H9 (cell line): ENCODE data around the gene KRT79. TPM values are rescaled to one million over a fixed set of nuclear protein-coding genes. Genes with fewer than 3 reads are reported as not detected.

Source experiments
- DNase-seq: peaks from one replicate; pipeline ENCODE4 v3.0.0-alpha.2; 2017
- H2AFZ ChIP-seq: one replicate; pipeline ENCODE4 v1.6.1; 2013; ENCODE audit warnings: mild to moderate bottlenecking, low read length, control low read depth, moderate library complexity
- H2AK5ac ChIP-seq: 2 replicates; pipeline ENCODE4 v1.6.1; 2013; ENCODE audit warnings: low read length, control low read depth, mixed read lengths; ENCODE audit not compliant: insufficient read length
- H2BK120ac ChIP-seq: one replicate; pipeline ENCODE4 v1.6.1; 2013; ENCODE audit warnings: low read depth, mild to moderate bottlenecking, low read length, control low read depth, inconsistent platforms; ENCODE audit not compliant: poor library complexity, severe bottlenecking
- H2BK12ac ChIP-seq: 2 replicates; pipeline ENCODE4 v1.6.1; 2013; ENCODE audit warnings: low read length, control low read depth, mixed read lengths, low read depth; ENCODE audit not compliant: insufficient read length
- H2BK15ac ChIP-seq: 2 replicates; pipeline ENCODE4 v1.6.1; 2013; ENCODE audit warnings: low read depth, low read length, control low read depth
- H2BK20ac ChIP-seq: one replicate; pipeline ENCODE4 v1.6.1; 2013; ENCODE audit warnings: low read depth, mild to moderate bottlenecking, low read length, control low read depth, inconsistent platforms; ENCODE audit not compliant: poor library complexity, severe bottlenecking
- H2BK5ac ChIP-seq: 2 replicates; pipeline ENCODE4 v1.6.1; 2013; ENCODE audit warnings: low read length, control low read depth, mixed read lengths; ENCODE audit not compliant: insufficient read length
- H3K14ac ChIP-seq: 2 replicates; pipeline ENCODE4 v1.6.1; 2013; ENCODE audit warnings: low read length, control low read depth; ENCODE audit not compliant: insufficient read depth
- H3K18ac ChIP-seq: 2 replicates; pipeline ENCODE4 v1.6.1; 2013; ENCODE audit warnings: low read depth, mild to moderate bottlenecking, mixed read lengths, low read length, control low read depth; ENCODE audit not compliant: insufficient read length
- H3K23ac ChIP-seq: 2 replicates; pipeline ENCODE4 v1.6.1; 2013; ENCODE audit warnings: low read length, control low read depth, mixed read lengths, low read depth; ENCODE audit not compliant: insufficient read length
- H3K23me2 ChIP-seq: 2 replicates; pipeline ENCODE4 v1.6.1; 2013; ENCODE audit warnings: low read depth, mild to moderate bottlenecking, mixed read lengths, low read length, control low read depth; ENCODE audit not compliant: insufficient read length, poor library complexity, severe bottlenecking
- H3K27ac ChIP-seq: 2 replicates; pipeline ENCODE4 v1.5.1; 2013; ENCODE audit warnings: low read length, control low read depth, mixed read lengths, low read depth; ENCODE audit not compliant: insufficient read length
- H3K27me3 ChIP-seq: 2 replicates; pipeline ENCODE4 v1.6.1; 2013; ENCODE audit warnings: low read length, control low read depth, inconsistent platforms; ENCODE audit not compliant: insufficient read depth
- H3K4ac ChIP-seq: 2 replicates; pipeline ENCODE4 v1.6.1; 2013; ENCODE audit warnings: low read depth, mild to moderate bottlenecking, control low read depth, inconsistent platforms, low read length, moderate library complexity
- H3K4me1 ChIP-seq: 2 replicates; pipeline ENCODE4 v1.6.1; 2013; ENCODE audit warnings: low read length, control low read depth, inconsistent platforms; ENCODE audit not compliant: insufficient read depth
- H3K4me2 ChIP-seq: 2 replicates; pipeline ENCODE4 v1.6.1; 2013; ENCODE audit warnings: low read length, control low read depth, mixed read lengths; ENCODE audit not compliant: insufficient read length, insufficient read depth
- H3K56ac ChIP-seq: 2 replicates; pipeline ENCODE4 v1.6.1; 2013; ENCODE audit warnings: low read depth, mild to moderate bottlenecking, mixed read lengths, low read length, control low read depth; ENCODE audit not compliant: insufficient read length
- H3K79me1 ChIP-seq: 2 replicates; pipeline ENCODE4 v1.6.1; 2013; ENCODE audit warnings: low read depth, mild to moderate bottlenecking, moderate library complexity, low read length, control low read depth, inconsistent platforms; ENCODE audit not compliant: insufficient read depth, poor library complexity, severe bottlenecking
- H3K79me2 ChIP-seq: 2 replicates; pipeline ENCODE4 v1.6.1; 2013; ENCODE audit warnings: low read length, control low read depth, inconsistent platforms; ENCODE audit not compliant: insufficient read depth
- H3K9ac ChIP-seq: 2 replicates; pipeline ENCODE4 v1.6.1; 2013; ENCODE audit warnings: low read length, control low read depth, mixed read lengths; ENCODE audit not compliant: insufficient read length; ENCODE audit errors: extremely low read depth
- H3K9me3 ChIP-seq: one replicate; pipeline ENCODE4 v1.6.1; 2013; ENCODE audit warnings: low read depth, low read length, inconsistent platforms; ENCODE audit not compliant: control insufficient read depth
- H3T11ph ChIP-seq: one replicate; pipeline ENCODE4 v1.6.1; 2013; ENCODE audit warnings: mild to moderate bottlenecking, low read length, control low read depth, inconsistent platforms
- H4K20me1 ChIP-seq: one replicate; pipeline ENCODE4 v1.6.1; 2013; ENCODE audit not compliant: control insufficient read depth, insufficient read length, insufficient read depth
- H4K5ac ChIP-seq: 2 replicates; pipeline ENCODE4 v1.6.1; 2013; ENCODE audit warnings: low read depth, mild to moderate bottlenecking, mixed read lengths, low read length, control low read depth; ENCODE audit not compliant: insufficient read length
- H4K8ac ChIP-seq: replicated peaks from 2 replicates; pipeline ENCODE4 v1.6.1; 2013; ENCODE audit warnings: low read length, control low read depth, mixed read lengths, low read depth; ENCODE audit not compliant: insufficient read length
- H4K91ac ChIP-seq: 2 replicates; pipeline ENCODE4 v1.6.1; 2013; ENCODE audit warnings: low read depth, mild to moderate bottlenecking, moderate library complexity, mixed read lengths, low read length, control low read depth; ENCODE audit not compliant: insufficient read length
- H3K27ac Mint-ChIP-seq, 3 experiments: 2 replicates in 2 of 3; 3 replicates in 1 of 3; pipeline ENCODE4 v1.8.0; 2020 to 2021; ENCODE audit warnings: mixed read lengths in 3 of 3, mild to moderate bottlenecking in 1 of 3, moderate library complexity in 1 of 3
- H3K27me3 Mint-ChIP-seq: 2 replicates; pipeline ENCODE4 v1.8.0; 2021; ENCODE audit warnings: low read depth, mild to moderate bottlenecking, moderate library complexity, mixed read lengths
- H3K36me3 Mint-ChIP-seq, 3 experiments: 2 replicates in 2 of 3; 3 replicates in 1 of 3; pipeline ENCODE4 v1.8.0; 2020 to 2021; ENCODE audit warnings: low read depth in 3 of 3, mixed read lengths in 3 of 3; ENCODE audit not compliant: insufficient read depth in 1 of 3
- H3K4me1 Mint-ChIP-seq, 2 experiments: 2 replicates each; pipeline ENCODE4 v1.8.0; 2020; ENCODE audit warnings: mixed read lengths in 2 of 2
- H3K4me3 Mint-ChIP-seq, 2 experiments: 2 replicates in 1 of 2; 3 replicates in 1 of 2; pipeline ENCODE4 v1.8.0; 2020 to 2021; ENCODE audit warnings: mild to moderate bottlenecking in 2 of 2, mixed read lengths in 2 of 2, moderate library complexity in 1 of 2
- H3K9me3 Mint-ChIP-seq, 2 experiments: 2 replicates in 1 of 2; 3 replicates in 1 of 2; pipeline ENCODE4 v1.8.0; 2020; ENCODE audit warnings: mild to moderate bottlenecking in 2 of 2, mixed read lengths in 2 of 2, moderate library complexity in 1 of 2
- CTCF ChIP-seq: fragments of 200-600 bp; sonication (generic); conservative IDR thresholded peaks from 3 replicates; pipeline ENCODE4 v1.8.0; 2021; ENCODE audit warnings: antibody characterized with exemption, mild to moderate bottlenecking
- WGBS: extraction: QIAGEN DNeasy Blood & Tissue Kit; methylation state at CpG from one replicate; pipeline ENCODE4 v1.1.7; 2013; ENCODE audit warnings: missing lambda C conversion rate, low lambda C conversion rate, mixed read lengths; ENCODE audit not compliant: insufficient read length; ENCODE audit errors: extremely low coverage; 5-methylcytosine and 5-hydroxymethylcytosine counted together
- total RNA-seq: library from RNA; stranded (reverse); gene quantifications from 2 replicates; pipeline ENCODE4 v1.2.1, GENCODE V29; 2021

KRT79 gene
- total RNA-seq, 1 experiment from 2014 or later = not detected

GRCh38 chr12:52801773-52802172 is 32.3 kb downstream of the KRT79 start:
- no peaks in the 10 kb centered on the region for H3K27me3 ChIP-seq
- no peak overlapping the region for H3K4me2 ChIP-seq
- H3K56ac ChIP-seq = no peak overlapping the region
- H2AK5ac ChIP-seq = no peak overlapping the region
- Mint-ChIP-seq H3K27me3 (no peaks in the 10 kb centered on the region), H3K9me3 (no peaks in the 10 kb centered on the region), H3K27ac (no peak overlapping the region), H3K4me3 (no peak overlapping the region), H3K4me1 (peaks cover 35 to 41% of the 10 kb centered on the region in 2 experiments), H3K36me3 (no peaks in the 10 kb centered on the region)
- H3K4ac ChIP-seq = no peak overlapping the region
- H4K20me1 ChIP-seq = peaks cover 3% of the 10 kb centered on the region
- H3K79me2 ChIP-seq = no peaks in the 10 kb centered on the region
- peaks cover 10% of the 10 kb centered on the region; the same call in 1 of the 2 replicates for H3K4me1 ChIP-seq
- H4K5ac ChIP-seq = no peak overlapping the region
- no peak overlapping the region for H3K14ac ChIP-seq
- TF ChIP-seq CTCF = no peak
- DNase-seq = no peak
- no peak overlapping the region for H3K23ac ChIP-seq
- no peak overlapping the region for H2AFZ ChIP-seq
- H2BK15ac ChIP-seq = no peak overlapping the region
- H3K18ac ChIP-seq = no peak overlapping the region
- no peak overlapping the region for H4K8ac ChIP-seq
- H3K9ac ChIP-seq = no peak overlapping the region
- H3K27ac ChIP-seq = no peak overlapping the region
- H4K91ac ChIP-seq = no peak overlapping the region
- H2BK20ac ChIP-seq = no peak overlapping the region
- no peaks in the 10 kb centered on the region for H3K9me3 ChIP-seq
- no peaks in the 10 kb centered on the region for H3K23me2 ChIP-seq
- no peak overlapping the region for H3T11ph ChIP-seq
- no peaks in the 10 kb centered on the region for H3K79me1 ChIP-seq
- H2BK120ac ChIP-seq = no peak overlapping the region
- no peak overlapping the region for H2BK12ac ChIP-seq
- no peak overlapping the region for H2BK5ac ChIP-seq
- no CpG with 5 or more reads among the region's 3 CpGs for WGBS
